HG02943 (cell line): ENCODE results near the gene PTPN14.
"Not testable (repeated sequence)": the region's sequence is repeated elsewhere in the genome, so short reads cannot be mapped to it uniquely, and the experiment has no call there.

Experiments
- ATAC-seq: cut with Tn5 transposase; IDR thresholded peaks from one replicate; pipeline ENCODE4 v1.9.1; 2021; ENCODE audit warnings: mild to moderate bottlenecking, low read depth, moderate library complexity; ENCODE audit not compliant: unreplicated experiment

The PTPN14 gene

GRCh38 chr1:214483180-214483579, 68.2 kb downstream of the PTPN14 start:
- ATAC-seq: not testable (repeated sequence)

- not testable (repeated sequence) for ATAC-seq
These were observed 69.3 kb downstream of the PTPN14 start for GRCh38 chr1:214481983-214482634.

- ATAC-seq: no peak
These were observed 74.2 kb downstream of the PTPN14 start for GRCh38 chr1:214476986-214477870.

- ATAC-seq: no peak
These were observed 75.0 kb downstream of the PTPN14 start for GRCh38 chr1:214476229-214476985.

- ATAC-seq: no peak
These were observed 75.7 kb downstream of the PTPN14 start for GRCh38 chr1:214475746-214476145.

- ATAC-seq: no peak
These were observed 76.1 kb downstream of the PTPN14 start for GRCh38 chr1:214475331-214475730.

GRCh38 chr1:214474467-214474866, 76.9 kb downstream of the PTPN14 start:
- no peak for ATAC-seq

- no peak for ATAC-seq
These were observed 77.5 kb downstream of the PTPN14 start for GRCh38 chr1:214473862-214474261.

GRCh38 chr1:214473387-214473786, 78.0 kb downstream of the PTPN14 start:
- ATAC-seq: no peak

GRCh38 chr1:214472364-214472763, 79.0 kb downstream of the PTPN14 start:
- ATAC-seq: no peak

- no peak for ATAC-seq
These were observed 79.9 kb downstream of the PTPN14 start for GRCh38 chr1:214471458-214471857.

- no peak for ATAC-seq
These were observed 81.3 kb downstream of the PTPN14 start for GRCh38 chr1:214470132-214470531.

- ATAC-seq: no peak
These were observed 82.1 kb downstream of the PTPN14 start for GRCh38 chr1:214469290-214469689.

GRCh38 chr1:214467078-214467585, 84.3 kb downstream of the PTPN14 start:
- no peak for ATAC-seq

GRCh38 chr1:214466403-214467077, 84.9 kb downstream of the PTPN14 start:
- ATAC-seq: no peak

GRCh38 chr1:214464445-214465287, 86.7 kb downstream of the PTPN14 start:
- ATAC-seq: no peak

GRCh38 chr1:214463596-214463995, 87.8 kb downstream of the PTPN14 start:
- no peak for ATAC-seq

GRCh38 chr1:214462882-214463281, 88.5 kb downstream of the PTPN14 start:
- no peak for ATAC-seq

GRCh38 chr1:214461305-214461704, 90.1 kb downstream of the PTPN14 start:
- ATAC-seq: no peak
